HG03039 (cell line): Measurements from ENCODE around the gene PAM.
"Not testable (repeated sequence)": the region's sequence is repeated elsewhere in the genome, so short reads cannot be mapped to it uniquely, and the experiment has no call there.

Source experiments
- ATAC-seq: cut with Tn5 transposase; IDR thresholded peaks from one replicate; pipeline ENCODE4 v1.9.1; 2021; ENCODE audit warnings: mild to moderate bottlenecking, moderate library complexity; ENCODE audit not compliant: unreplicated experiment

Gene PAM

DNA sequence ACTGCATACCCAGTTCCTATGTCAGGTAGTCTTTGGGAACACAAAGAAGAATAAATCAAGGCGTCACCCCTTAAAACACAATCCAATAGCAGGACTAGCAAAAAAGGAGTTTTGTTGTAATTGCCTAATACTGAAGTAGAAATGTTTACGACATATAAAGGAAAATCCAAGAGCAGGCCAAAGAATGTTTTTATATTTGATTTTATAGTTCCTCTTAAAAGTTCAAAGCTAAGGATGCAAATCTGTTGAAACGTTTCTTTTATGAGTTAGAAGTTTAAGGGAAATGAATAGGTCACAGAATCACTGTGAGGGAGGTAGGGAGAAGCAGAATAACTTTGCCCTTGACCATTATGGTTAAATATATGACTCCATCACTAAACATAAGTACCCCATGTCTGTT is 136.1 kb downstream of the PAM start:
- no peak for ATAC-seq

GRCh38 chr5:102893942-102894341 is 138.8 kb downstream of the PAM start:
- no peak for ATAC-seq

GRCh38 chr5:102895234-102895633 is 140.1 kb downstream of the PAM start:
- no peak for ATAC-seq

GRCh38 chr5:102895976-102896375 is 140.9 kb downstream of the PAM start:
- ATAC-seq: no peak

DNA sequence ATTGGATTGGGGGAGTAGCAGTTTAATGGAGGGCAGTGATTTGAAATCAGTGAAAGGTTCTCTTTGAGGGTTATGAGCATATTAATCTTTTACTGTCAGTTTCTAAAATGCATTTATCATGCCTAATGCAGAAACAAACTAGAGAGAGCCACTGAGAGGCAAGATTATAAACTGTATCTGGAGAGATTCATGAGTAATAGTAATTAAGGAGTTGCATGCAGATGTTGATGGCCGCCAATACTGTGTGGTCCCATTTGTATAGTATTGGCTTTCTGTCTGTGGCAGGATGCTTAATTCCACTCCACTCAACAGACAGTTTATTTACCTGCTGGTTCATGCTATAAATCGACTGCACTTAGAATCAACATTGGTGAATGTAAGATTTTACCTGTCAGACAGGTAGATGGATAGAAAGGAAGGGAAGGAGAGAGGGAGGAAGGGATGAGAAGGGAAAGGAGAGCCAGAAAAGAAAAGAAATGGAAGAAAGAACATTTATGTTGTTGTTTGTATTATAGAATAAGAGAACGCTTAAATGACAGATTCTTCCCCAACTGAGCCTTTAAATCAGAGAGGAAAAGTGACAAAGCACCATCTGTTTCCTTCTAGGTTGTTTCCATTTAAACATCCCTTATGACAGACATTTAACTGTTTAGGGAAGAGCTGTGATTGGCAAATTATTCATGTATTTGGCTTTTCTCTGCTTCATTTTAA is 146.5 kb downstream of the PAM start:
- ATAC-seq: no peak

DNA sequence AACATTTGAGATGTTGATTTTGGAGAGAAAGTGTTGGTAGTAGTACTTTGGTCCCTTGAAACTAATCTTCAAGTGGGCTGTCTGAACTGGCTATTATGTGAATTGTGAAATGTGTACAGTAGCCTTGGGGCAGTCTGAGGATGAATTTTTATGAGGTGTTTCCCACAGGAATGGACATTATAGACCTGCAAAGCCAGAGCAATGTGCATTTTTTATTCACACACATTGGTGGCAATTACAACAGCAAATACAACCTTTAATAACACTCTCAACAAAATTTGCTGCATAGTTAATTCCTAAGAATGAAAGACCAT is 147.0 kb downstream of the PAM start:
- ATAC-seq: no peak

DNA sequence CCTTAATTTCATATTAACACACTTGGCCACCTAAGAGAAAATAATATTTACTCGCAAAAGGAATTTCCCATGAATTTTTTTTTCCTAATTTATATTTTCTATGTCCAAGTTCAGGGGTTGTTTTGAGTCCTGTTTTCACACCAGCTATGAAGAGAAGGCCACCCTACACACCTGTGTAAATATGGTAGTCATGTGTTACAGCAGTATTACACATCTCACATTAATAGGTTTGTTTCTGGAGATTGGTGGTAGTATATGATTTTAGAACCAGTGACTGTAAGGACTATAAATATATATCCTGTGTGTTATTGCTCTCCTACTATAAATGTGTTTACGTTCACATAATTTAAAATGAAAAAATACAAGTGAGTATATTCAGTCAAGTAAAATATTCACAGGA is 147.5 kb downstream of the PAM start:
- ATAC-seq: no peak

- ATAC-seq: no peak
Observed at GRCh38 chr5:102903074-102903871, 148.2 kb downstream of the PAM start.

GRCh38 chr5:102905056-102905455 is 150.0 kb downstream of the PAM start:
- ATAC-seq: no peak

GRCh38 chr5:102907099-102907498 is 152.0 kb downstream of the PAM start:
- ATAC-seq: not testable (repeated sequence)

DNA sequence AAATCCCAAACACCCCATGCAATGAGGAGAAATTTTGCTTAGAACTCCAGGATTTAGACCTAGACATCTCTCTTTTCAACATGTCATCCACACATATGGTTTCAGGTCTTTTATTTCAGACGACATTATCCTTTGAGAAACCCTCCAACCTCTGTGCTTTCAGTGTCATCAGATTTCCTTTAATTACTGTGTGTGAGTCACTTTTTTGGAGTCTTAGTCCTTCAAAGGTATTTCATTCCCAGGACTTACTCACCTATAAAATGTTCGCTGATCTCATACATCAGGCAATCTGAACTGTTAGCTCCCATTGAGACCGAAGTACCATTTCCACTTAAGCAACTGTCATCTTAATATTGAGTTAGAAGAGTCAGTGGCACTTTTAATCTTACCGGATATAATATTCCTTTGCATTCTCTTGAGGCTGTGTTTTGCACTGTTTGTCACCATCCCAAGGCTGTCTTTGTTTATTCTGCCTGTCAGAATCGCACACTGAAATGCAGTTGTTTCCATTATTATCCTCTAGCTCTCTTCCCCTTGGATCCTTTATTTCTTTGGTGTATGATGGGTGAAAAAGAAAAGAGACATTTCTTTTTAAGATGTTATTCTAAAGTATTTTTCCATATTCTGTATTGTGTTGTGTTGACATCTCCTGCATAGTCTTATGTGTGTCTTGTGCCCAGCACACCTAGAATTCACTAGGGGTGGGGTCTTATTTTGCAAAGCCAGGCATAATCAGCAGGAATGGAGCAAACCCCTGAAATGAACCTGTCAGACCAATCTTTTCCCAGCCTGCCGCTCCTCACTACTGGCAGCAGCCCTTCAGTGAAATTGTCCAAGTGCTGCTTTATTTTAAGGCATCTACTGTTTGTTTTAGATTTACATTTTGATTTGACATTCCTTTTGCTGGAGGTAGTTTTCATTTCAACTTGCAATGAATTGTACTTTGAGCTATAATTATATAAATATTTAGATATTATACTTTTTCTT is 155.4 kb downstream of the PAM start:
- ATAC-seq: no peak

- no peak for ATAC-seq
Observed at GRCh38 chr5:102911973-102912372, 156.9 kb downstream of the PAM start.

DNA sequence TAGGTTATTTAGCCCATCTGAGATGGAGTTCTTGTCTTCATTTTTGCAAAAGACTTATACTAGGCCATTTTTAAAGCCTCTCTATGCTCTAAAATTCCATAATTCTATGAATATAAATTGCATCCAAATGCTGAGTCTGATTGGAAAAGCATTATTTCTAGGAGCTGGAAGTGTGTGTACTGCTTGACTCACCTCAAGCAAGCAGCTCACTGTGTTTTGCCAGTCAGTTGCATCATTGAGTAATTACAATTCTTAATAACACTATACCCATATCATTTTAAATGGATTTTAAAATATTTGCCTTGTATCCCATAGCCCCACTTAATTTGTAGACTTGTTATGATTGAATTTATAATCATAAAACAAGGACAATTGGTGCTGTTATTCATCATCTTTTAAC is 161.0 kb downstream of the PAM start:
- no peak for ATAC-seq

DNA sequence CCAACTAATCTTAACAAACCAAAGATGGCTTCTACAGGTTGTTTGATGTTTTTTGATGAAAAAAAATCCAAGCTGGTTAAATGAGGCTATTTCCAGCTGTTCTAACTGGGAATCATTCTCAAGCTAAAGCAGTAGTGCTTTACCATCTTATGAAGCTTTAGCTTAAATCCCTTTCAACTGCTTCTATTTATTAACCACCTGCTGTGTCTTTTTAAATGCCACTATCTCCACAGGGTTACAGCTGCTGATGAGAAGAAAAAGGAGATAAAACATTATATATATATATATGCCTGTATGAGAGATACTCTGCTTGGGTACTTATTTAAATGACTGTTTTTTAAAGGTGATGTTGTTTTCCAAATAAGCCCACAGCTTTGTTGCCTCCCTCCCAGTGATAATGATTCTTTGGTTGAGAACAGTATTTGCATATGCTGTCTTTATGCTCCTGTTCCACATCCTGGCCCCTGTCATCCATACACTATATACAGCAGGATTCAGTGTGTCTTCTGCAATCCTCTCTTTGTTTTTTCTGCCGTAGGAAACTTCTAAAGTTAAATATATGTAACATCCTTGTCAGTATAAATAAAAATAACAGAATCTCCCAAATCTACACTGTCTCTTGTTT is 164.0 kb downstream of the PAM start:
- ATAC-seq: no peak

- ATAC-seq: no peak
Observed at GRCh38 chr5:102920762-102921161, 165.7 kb downstream of the PAM start.

- ATAC-seq: no peak
Observed at GRCh38 chr5:102921341-102922044, 166.4 kb downstream of the PAM start.

DNA sequence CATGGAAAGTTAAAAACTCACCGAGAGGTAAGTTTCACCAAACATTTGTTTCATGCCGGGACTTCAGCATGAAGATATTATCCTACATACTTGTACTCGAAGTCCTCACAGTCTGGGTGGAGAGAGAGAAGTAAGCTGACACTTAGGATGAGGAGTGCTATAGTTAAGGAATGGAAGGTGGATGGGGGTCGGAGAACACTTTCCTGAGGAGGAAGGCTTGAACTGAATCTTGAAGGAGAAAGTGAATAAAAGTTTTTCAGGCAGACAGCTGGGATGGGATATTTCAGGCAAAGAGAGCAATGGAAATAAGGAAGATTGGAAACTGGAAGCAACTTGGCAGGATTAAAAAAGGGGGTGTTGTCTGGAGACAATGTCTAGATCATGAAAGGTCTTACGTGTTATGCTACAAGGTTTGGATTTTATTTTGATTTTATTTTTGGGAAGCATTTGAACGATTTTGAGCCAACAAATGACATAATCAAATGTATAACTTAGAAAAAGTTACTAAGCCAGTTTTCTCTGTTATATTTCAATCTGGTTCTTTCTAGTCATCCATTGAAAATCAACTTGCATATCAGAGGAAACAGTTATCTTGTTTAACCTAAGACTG is 167.1 kb downstream of the PAM start:
- no peak for ATAC-seq

DNA sequence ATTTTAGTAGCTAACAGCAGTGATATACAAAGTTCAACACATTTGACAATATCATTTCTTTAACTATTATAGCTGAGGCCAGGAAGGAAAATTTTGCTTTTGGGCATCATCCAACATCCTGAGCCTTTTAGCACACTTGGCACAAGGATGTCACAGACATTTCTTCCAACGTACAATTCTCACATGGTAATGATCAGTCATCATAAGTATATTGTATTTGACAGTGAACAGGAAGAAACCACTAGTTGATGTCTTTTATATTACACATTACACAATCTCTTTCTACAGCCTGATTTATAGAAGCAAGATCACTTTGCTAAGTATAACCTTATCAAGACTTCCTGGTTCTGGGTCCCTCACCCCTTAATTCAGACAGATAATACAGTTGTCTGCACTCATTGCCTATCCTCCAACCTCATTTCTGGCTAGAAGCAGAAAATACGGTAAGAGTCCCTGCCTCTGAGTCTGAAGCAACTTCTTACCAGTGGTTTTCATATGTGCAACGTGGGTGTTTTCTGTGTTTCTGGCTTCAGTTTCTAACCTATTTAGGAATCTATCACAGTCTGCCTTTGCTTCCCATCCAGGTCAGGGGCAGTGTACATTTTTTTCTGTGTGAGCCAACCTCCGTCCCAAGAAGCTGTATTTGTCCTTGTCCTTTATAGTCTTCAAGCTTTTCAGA is 167.8 kb downstream of the PAM start:
- no peak for ATAC-seq

DNA sequence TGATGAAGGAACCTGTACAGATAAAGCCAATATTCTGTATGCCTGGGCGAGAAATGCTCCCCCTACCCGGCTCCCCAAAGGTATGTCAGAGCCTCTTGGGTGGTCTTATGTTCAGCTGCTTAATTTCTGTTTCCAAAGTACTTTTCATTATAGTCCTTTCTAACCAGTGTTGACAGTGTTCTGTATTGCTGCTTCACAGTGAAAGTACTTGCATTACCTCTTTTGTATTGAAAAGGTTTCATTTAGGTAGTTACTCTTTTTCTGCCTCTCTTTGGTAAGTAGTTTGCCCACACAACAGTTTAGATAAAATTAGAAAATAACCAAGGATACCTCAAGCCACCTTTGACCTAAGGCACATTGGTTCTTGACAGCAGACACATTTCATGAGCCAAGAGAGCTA is 169.9 kb downstream of the PAM start:
- ATAC-seq: no peak
